Loucy (cell line): ENCODE measurements around the gene XXYLT1.

Source experiments
- H2AFZ ChIP-seq: fragments of 200-600 bp; sonication (generic); 2 replicates; pipeline ENCODE4 v1.6.0; 2016; ENCODE audit warnings: antibody characterized with exemption, mild to moderate bottlenecking, low read length, moderate library complexity
- H3F3A ChIP-seq: fragments of 200-600 bp; 2 replicates; pipeline ENCODE4 v1.6.0; 2016; ENCODE audit warnings: antibody characterized with exemption, low read depth, mild to moderate bottlenecking
- H3K27me3 ChIP-seq: fragments of 200-600 bp; sonication (generic); 2 replicates; pipeline ENCODE4 v1.6.1; 2014; ENCODE audit warnings: low read length, mild to moderate bottlenecking; ENCODE audit not compliant: insufficient read depth, poor library complexity, severe bottlenecking
- H3K36me3 ChIP-seq: fragments of 200-600 bp; sonication (generic); 2 replicates; pipeline ENCODE4 v1.6.1; 2016; ENCODE audit warnings: low read length; ENCODE audit not compliant: insufficient read depth
- H3K4me1 ChIP-seq: fragments of 200-600 bp; sonication (generic); 2 replicates; pipeline ENCODE4 v1.5.1; 2014; ENCODE audit warnings: low read length, mild to moderate bottlenecking; ENCODE audit not compliant: insufficient read depth, poor library complexity, severe bottlenecking
- H3K4me2 ChIP-seq: fragments of 200-600 bp; sonication (generic); 2 replicates; pipeline ENCODE4 v1.6.0; 2014; ENCODE audit warnings: antibody characterized with exemption, low read length, low read depth, mild to moderate bottlenecking; ENCODE audit not compliant: poor library complexity, severe bottlenecking
- H3K4me3 ChIP-seq: fragments of 200-600 bp; sonication (generic); 2 replicates; pipeline ENCODE4 v1.5.1; 2014; ENCODE audit warnings: low read length, mild to moderate bottlenecking, mixed read lengths; ENCODE audit not compliant: poor library complexity, severe bottlenecking
- H3K79me2 ChIP-seq: fragments of 200-600 bp; sonication (generic); 2 replicates; pipeline ENCODE4 v1.6.1; 2014; ENCODE audit warnings: low read length; ENCODE audit not compliant: insufficient read depth
- H3K9ac ChIP-seq: fragments of 200-600 bp; sonication (generic); 2 replicates; pipeline ENCODE4 v1.6.0; 2014; ENCODE audit warnings: mild to moderate bottlenecking, low read depth, low read length, moderate library complexity; ENCODE audit not compliant: poor library complexity, severe bottlenecking
- H3K9me2 ChIP-seq: fragments of 200-600 bp; sonication (generic); replicated peaks from 2 replicates; pipeline ENCODE4 v1.6.1; 2016; ENCODE audit warnings: low read depth, low read length, mixed read lengths
- H3K9me3 ChIP-seq: fragments of 200-600 bp; sonication (generic); 2 replicates; pipeline ENCODE4 v1.6.1; 2014; ENCODE audit warnings: mild to moderate bottlenecking, antibody characterized with exemption, low read length, low read depth; ENCODE audit not compliant: insufficient read depth
- H4K20me1 ChIP-seq: fragments of 200-600 bp; sonication (generic); 2 replicates; pipeline ENCODE4 v1.6.0; 2014; ENCODE audit warnings: antibody characterized with exemption, low read length, mild to moderate bottlenecking; ENCODE audit not compliant: insufficient read depth, poor library complexity, severe bottlenecking
- EZH2phosphoT487 ChIP-seq: fragments of 200-600 bp; IDR thresholded peaks from 2 replicates; pipeline ENCODE4 v1.6.1; 2018; ENCODE audit warnings: antibody characterized with exemption, mild to moderate bottlenecking, moderate library complexity, borderline replicate concordance
- TF ChIP-seq, protein P1 (sequence below): fragments of 200-600 bp; sonication (generic); conservative IDR thresholded peaks from 2 replicates; pipeline ENCODE4 v1.5.1; 2014; ENCODE audit warnings: mild to moderate bottlenecking, antibody characterized with exemption, low read length

The XXYLT1 gene

GRCh38 chr3:195082811-195083210, 188.1 kb downstream of the XXYLT1 start:
- no peak for TF ChIP-seq EZH2phosphoT487
- TF ChIP-seq, protein P1, sequence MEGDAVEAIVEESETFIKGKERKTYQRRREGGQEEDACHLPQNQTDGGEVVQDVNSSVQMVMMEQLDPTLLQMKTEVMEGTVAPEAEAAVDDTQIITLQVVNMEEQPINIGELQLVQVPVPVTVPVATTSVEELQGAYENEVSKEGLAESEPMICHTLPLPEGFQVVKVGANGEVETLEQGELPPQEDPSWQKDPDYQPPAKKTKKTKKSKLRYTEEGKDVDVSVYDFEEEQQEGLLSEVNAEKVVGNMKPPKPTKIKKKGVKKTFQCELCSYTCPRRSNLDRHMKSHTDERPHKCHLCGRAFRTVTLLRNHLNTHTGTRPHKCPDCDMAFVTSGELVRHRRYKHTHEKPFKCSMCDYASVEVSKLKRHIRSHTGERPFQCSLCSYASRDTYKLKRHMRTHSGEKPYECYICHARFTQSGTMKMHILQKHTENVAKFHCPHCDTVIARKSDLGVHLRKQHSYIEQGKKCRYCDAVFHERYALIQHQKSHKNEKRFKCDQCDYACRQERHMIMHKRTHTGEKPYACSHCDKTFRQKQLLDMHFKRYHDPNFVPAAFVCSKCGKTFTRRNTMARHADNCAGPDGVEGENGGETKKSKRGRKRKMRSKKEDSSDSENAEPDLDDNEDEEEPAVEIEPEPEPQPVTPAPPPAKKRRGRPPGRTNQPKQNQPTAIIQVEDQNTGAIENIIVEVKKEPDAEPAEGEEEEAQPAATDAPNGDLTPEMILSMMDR, result no peak
- Histone ChIP-seq H3K9me2 (no peaks in the 10 kb centered on the region), H3K4me3 (no peak overlapping the region), H3K9me3 (no peaks in the 10 kb centered on the region), H3F3A (peaks cover 7% of the 10 kb centered on the region; the same call in 1 of the 2 replicates), H3K9ac (no peak overlapping the region), H3K27me3 (no peaks in the 10 kb centered on the region), H3K36me3 (peaks cover 9% of the 10 kb centered on the region; the same call in 1 of the 2 replicates), H4K20me1 (peaks cover 12% of the 10 kb centered on the region), H3K4me2 (no peak overlapping the region), H3K79me2 (peaks cover 86% of the 10 kb centered on the region), H3K4me1 (peaks cover 42% of the 10 kb centered on the region), H2AFZ (no peak overlapping the region)

- Histone ChIP-seq H3K27me3 (no peaks in the 10 kb centered on the region), H3K9ac (peak overlapping the region; percentile 26), H3K9me2 (no peaks in the 10 kb centered on the region), H4K20me1 (peaks cover 12% of the 10 kb centered on the region), H3F3A (peaks cover 7% of the 10 kb centered on the region; the same call in 1 of the 2 replicates), H3K4me1 (peaks cover 42% of the 10 kb centered on the region), H3K4me3 (no peak overlapping the region), H3K36me3 (peaks cover 10% of the 10 kb centered on the region; the same call in 1 of the 2 replicates), H3K4me2 (peak overlapping the region; percentile 65), H2AFZ (no peak overlapping the region), H3K9me3 (no peaks in the 10 kb centered on the region), H3K79me2 (peaks cover 90% of the 10 kb centered on the region)
- TF ChIP-seq, protein P1, result no peak
- no peak for TF ChIP-seq EZH2phosphoT487
These were observed 189.6 kb downstream of the XXYLT1 start for GRCh38 chr3:195081242-195081963.

DNA sequence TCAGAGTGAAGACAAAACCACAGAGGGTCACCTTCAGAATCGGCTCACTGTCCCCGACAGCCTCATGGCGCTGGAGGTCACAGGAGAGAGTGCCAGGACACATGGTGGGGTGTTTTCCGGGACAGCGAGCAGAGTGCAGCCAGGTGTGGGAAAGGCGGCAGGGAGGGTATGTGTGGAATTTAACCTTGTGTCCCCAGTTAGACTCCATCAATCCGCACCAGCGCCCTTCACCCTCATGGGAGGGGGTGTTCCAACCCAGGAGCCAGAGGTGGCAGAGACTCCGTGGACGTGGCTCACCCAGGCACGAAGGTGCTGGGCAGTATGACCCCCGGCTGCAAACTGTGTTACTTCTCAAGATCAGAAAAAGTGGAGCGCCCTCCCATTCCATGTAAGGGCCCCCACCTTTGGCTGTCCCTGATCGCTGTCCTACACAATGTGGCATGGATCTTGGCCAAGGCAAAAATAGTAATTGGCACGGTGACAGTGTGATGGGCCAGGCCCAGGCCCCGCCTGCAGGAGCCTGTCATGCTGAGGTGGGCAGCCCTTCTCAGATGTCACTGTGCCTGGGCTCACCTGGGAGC, 190.3 kb downstream of the XXYLT1 start:
- Histone ChIP-seq H3K36me3 (peaks cover 9% of the 10 kb centered on the region; the same call in 1 of the 2 replicates), H4K20me1 (peaks cover 11% of the 10 kb centered on the region), H3K9me3 (no peaks in the 10 kb centered on the region), H3F3A (peaks cover 7% of the 10 kb centered on the region; the same call in 1 of the 2 replicates), H3K9me2 (no peaks in the 10 kb centered on the region), H3K4me3 (no peak overlapping the region), H3K79me2 (peaks cover 84% of the 10 kb centered on the region), H3K4me2 (peak overlapping the region; percentile 65), H3K9ac (peak overlapping the region; percentile 26), H2AFZ (no peak overlapping the region), H3K4me1 (peaks cover 49% of the 10 kb centered on the region), H3K27me3 (no peaks in the 10 kb centered on the region)
- TF ChIP-seq, protein P1, result no peak
- no peak for TF ChIP-seq EZH2phosphoT487
